GM19240 (cell line): ENCODE measurements around the gene FBXW2.
"Not testable (repeated sequence)": the region's sequence is repeated elsewhere in the genome, so short reads cannot be mapped to it uniquely, and the experiment has no call there.

Experiments used
- DNase-seq: peaks from one replicate; pipeline ENCODE4 v3.0.0; 2011; ENCODE audit warnings: low spot score; ENCODE audit not compliant: insufficient read length

The FBXW2 gene

GRCh38 chr9:120792898-120793765 lies at the start of gene FBXW2:
Gene FBXW2 (minus strand): TSS chr9:120793416. CDS start chr9:120788258, 5,158 bp downstream.
- peak; percentile 69 for DNase-seq

- no peak for DNase-seq
Observed at GRCh38 chr9:120841930-120842684, 48.9 kb upstream of the FBXW2 start.

- DNase-seq: no peak
Observed at GRCh38 chr9:120839146-120839545, 45.9 kb upstream of the FBXW2 start.

- no peak for DNase-seq
Observed at GRCh38 chr9:120837921-120838320, 44.7 kb upstream of the FBXW2 start.

GRCh38 chr9:120833325-120833724 lies 40.1 kb upstream of the FBXW2 start:
- DNase-seq: no peak

- no peak for DNase-seq
Observed at GRCh38 chr9:120832807-120833206, 39.6 kb upstream of the FBXW2 start.

- DNase-seq: no peak
Observed at GRCh38 chr9:120830865-120831264, 37.6 kb upstream of the FBXW2 start.

- DNase-seq: no peak
Observed at GRCh38 chr9:120830151-120830550, 36.9 kb upstream of the FBXW2 start.

- DNase-seq: no peak
Observed at GRCh38 chr9:120829650-120830049, 36.4 kb upstream of the FBXW2 start.

- DNase-seq: no peak
Observed at GRCh38 chr9:120820095-120820494, 26.9 kb upstream of the FBXW2 start.

GRCh38 chr9:120818595-120818994 lies 25.4 kb upstream of the FBXW2 start:
- no peak for DNase-seq

GRCh38 chr9:120815075-120815474 lies 21.9 kb upstream of the FBXW2 start:
- no peak for DNase-seq

GRCh38 chr9:120808931-120809330 lies 15.7 kb upstream of the FBXW2 start:
- no peak for DNase-seq

GRCh38 chr9:120807607-120808379 lies 14.6 kb upstream of the FBXW2 start:
- DNase-seq: no peak

GRCh38 chr9:120804784-120805363 lies 11.7 kb upstream of the FBXW2 start:
- not testable (repeated sequence) for DNase-seq

- DNase-seq: no peak
Observed at GRCh38 chr9:120801441-120801840, 8.2 kb upstream of the FBXW2 start.

GRCh38 chr9:120791161-120791560 lies 2.1 kb downstream of the FBXW2 start:
- DNase-seq: no peak

GRCh38 chr9:120787933-120788332 lies 5.3 kb downstream of the FBXW2 start:
- DNase-seq: no peak

- DNase-seq: no peak
Observed at GRCh38 chr9:120783602-120784047, 9.6 kb downstream of the FBXW2 start.

GRCh38 chr9:120781236-120781635 lies 12.0 kb downstream of the FBXW2 start:
- no peak for DNase-seq

- DNase-seq: no peak
Observed at GRCh38 chr9:120780367-120780766, 12.8 kb downstream of the FBXW2 start.
